ENCODE measurements around the gene CFAP100.
A peak's percentile ranks its signal among the peaks of the same experiment; 100 is the strongest.

CFAP100 gene

DNA sequence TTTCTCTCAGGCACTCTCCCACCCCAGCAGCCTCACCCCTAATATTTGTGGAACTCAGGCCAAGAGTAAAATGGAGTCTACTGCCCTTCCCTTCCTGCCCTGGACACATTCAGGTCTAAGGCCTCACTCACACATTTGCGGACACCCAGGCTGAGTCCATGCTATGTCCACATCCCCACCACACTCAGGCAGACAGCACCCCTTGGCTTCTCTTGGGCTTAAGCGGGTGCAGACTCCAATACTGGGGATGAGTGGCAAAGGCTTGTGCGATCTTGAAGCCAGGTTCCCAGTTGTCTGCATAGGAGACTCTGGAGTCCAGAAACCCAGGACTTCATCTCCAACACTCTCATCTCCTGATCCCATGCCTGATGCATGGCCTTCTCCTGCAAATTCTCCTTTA is 17.5 kb upstream of the CFAP100 start:
- DNase-seq: no peak

DNA sequence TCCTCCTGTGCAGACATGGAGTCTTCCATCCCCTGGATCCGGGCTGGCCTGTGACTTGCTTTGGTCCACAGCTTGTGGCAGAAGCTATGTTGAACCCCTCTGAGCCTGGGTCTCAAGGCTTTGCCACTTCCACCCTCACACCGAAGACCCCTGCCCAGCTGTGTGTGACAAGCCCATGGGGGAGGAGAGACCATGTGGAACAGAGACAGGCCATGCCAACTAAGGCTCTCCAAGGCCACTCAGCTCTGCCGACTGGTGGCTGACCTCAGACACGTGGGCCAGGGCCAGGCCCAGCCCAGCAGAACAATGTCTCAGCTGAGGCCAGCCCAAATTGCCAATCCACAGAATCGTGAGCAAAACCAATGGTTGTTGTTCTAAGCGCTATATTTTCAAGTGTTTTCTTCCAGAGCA is 16.4 kb upstream of the CFAP100 start:
- DNase-seq: no peak

DNA sequence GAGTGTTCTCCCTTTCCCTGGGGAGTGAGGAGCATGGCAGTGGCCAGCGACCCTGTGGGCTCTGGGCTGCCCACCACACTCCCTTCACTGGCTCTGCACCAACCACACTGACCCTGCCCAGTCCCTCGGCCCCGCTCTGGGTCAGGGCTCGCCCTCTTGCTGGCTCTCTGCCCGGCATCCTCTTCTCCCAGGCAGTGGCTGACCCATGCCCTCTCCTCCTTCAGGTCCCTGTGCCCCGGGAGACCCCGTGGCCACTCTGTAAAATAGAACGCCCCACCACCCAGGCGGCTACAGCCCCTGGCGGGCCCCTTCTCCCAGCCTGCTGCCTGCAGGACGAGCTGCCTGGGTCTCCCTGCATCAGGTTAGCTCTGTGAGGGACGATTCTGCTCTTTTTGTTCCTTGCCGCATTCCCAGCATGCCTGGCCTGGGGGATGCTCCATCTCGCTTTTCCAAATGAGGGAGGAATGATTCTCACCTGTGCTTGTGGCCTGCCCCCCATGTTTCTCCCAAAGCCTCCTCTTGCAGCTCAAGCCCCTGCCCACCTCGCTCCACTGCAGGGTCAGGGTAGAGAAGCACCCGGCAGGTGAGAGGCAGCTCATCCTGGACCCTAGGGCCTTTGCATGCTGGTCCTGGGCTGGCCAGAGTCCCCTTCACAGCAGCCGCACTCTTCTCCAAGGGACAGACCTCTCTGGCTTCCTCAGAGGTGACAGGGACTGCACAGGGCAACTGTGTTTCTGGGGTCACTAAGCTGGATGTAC is 14.5 kb upstream of the CFAP100 start:
- DNase-seq: no peak

DNA sequence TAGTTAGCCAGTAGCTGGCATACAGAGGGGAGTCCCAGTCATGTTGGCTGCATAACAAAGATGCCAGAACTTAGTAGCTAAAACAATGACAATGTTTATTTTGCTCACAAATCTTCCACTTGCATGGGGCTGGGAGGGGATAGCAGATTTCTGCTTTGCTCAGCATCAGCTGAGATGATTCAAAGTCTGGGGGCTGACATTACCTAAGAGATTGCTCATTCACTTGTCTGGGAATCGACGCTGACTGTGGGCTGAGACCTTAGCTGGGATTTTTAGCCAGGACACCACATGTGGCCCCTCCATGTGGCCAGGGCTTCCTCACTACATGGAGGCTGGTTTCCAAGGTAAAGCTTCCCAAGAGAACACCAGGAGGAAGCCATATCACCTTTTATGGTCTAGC is 12.7 kb upstream of the CFAP100 start:
- no peak for DNase-seq

DNA sequence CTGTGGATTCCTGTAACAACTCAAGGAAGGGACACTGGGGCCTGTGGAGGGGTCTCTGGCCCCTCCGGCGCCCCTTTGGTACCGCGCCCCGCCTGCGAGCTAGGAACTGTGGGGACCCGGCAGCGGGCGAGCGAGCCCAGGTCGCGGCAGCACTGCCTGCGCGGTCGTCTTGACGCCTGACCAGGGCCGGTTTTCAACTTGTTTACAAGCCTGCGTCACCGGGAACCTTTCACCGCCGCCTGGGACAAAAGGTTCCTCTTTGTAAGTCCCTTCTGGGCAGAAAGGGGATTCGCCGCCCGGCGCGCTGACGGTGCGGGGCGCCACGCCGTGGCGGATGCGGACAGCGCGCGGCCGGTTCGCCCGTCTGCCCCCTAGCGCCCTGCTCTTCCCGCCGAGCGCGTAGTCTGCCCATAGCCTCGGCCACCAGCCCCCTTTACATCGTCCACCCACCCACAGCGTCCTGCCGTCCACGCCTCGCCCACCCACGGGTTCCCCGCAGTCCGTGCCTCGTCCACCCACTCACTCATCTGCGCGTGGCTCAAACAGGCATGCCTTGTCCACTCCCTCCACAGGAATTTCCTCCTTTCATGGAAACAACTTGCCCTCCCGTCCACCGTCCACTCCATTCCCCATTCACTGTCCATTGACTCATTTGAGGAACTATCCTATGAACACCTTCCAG is 5.5 kb upstream of the CFAP100 start:
- peak; percentile 24 to 52 for DNase-seq

DNA sequence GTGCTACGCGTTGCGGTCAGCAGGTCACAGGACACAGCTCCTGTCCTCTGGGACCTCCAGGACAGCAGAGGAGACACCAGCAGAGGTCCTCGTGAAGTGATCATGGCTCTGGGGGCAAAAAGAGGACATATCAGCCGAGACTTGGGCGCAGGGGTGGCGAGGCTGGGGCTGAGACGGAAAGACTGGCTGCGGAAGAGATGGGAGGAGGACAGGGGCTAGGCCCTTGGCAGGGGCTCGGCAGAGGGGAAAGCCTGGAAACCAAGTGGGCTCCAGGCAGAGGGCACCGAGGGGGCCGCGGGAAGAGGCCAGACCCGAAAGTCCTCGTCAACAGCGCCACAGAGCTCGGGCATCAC is 4.9 kb upstream of the CFAP100 start:
- DNase-seq: no peak

DNA sequence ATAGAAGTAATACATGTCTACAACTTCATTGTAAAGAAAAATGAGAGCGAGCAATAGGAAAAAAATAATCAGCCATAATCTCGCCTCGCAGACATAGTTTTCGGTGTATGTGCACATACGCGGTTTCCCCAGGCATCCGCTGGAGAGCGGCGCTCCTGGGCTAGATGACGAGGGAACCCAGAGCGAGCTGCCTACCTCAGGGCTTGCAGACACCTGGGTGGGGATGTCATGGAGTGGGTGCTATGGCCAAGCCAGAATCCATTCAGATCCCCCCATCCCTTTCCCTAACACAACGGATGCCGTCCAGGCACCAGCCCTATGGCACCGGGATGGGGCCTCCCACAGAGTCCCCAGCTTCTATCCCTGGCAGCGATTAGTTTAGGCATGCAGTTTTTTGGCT is 4.5 kb upstream of the CFAP100 start:
- no peak for DNase-seq

DNA sequence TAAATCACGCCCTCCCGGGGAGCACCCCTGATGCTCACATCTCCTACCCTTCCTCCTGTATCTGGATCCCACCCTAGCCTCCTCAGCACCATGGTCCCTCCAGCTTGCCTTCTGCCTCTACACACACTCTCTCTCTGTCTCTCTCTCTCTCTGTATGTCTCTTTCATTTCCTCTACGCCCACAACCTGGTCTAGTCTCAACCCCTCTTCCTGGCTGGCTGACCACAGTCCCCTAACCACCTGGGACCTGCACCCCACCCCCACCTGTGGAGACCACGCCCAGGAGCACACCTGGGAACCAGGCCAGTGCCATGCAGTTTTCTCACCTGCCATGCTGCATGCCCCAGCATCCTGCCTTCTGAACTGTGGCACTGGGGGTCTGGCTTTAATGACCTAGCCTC is 4.0 kb upstream of the CFAP100 start:
- no peak for DNase-seq

DNA sequence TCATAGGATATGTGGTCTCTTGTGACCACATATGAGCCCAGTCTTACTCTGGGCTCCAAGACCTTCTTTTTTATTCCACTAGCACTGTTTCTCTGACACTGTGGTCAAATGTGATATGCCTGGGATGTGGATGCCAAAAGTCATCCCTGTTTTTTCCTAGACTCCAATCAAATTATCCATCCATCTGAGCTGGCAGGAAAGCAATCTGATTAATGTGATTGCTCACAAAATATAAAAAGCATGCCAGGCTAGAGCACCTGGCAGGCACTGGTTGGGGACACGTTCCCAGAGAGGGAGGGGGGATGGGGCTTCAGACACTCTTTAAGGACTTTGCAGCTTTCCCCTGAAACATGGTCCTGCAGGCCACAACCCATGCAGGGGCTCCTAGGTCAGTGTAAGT is 3.1 kb upstream of the CFAP100 start:
- DNase-seq: no peak

DNA sequence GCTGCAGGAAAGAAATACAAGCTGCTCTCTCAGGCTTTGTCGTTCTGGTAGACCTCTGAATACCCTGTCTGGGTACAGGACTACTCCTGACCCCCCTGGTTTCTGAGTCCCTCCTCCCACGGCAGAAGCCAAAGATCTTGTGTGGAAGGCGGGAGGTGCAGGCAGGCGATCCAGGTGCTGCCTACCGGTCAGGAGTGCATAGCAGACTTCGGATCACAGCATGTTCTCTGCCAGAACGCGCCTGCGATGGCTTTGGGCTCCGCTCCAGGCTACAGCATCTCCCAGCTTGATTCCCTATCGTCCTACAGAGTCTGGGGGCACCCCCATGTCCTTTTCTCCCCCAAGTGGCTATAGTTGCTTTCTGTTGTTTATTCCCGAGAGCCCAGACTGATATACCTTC is 2.5 kb upstream of the CFAP100 start:
- no peak for DNase-seq

DNA sequence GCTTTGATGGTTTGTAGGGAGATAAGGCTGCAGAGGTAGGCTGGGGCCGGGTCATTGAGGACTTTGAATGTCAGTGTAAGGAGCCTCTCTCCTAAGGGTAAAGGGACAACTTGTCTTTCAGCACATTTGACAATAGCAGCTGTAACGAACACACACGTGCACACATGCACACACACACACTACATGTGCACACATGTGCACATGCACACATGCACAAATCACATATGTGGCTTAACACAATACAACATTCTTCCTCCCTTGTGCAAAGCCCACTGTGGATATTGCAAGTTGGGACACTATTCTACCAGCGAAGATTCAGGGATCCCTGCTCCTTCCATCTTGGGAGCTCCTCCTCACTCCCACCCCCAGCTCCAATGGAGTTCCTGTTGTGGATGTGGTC is 1.1 kb upstream of the CFAP100 start:
- DNase-seq: no peak

DNA sequence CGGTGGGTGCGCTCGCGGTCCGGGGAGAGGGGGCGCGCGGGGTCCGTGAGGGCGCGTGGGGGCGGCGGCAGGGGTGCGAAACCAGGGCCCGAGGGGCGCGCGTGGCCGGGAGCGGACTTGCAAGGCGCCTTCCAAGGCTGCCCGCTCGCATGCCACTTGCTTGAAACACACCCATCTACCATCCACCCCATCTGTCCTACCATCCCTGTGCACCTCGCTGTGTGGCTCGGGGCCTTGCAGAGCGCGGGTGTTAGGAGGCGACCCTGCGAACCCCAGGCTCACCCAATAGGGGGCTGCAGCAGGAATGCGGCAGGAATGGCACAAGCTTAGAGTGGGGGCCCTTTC is 240 bp downstream of the CFAP100 start:
- no peak for DNase-seq

DNA sequence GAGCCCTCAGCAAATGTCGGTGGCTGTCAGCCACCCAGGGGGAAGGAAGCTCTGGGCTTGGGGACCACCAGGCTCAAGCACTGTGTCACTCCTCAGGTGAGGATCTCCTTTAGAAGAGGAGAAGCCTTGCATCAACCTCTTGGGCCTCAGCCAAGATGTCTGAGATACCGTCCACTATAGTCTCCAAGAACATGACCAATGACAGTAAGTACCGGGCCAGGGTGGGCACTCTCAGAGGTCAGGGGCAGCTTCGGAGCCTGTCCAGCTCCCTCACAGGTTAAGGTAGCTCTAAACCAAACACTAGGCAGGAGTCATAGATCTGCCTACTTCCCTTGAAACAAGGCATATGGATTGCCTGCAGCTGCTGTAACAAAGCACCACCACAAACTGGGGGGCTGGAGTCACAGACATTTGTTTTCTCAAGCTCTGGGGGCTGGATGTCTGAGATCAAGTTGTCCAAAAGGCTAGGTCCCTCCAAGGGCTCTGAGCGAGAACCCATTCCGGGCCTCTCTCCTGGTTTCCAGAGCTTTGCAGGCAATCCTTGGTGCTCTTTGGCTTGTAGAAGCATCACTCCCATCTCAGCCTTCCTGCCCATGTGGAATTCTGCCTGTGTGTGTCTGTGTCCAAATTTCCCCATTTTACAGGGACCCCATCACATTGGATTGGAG is 1.3 kb downstream of the CFAP100 start:
- DNase-seq: no peak

DNA sequence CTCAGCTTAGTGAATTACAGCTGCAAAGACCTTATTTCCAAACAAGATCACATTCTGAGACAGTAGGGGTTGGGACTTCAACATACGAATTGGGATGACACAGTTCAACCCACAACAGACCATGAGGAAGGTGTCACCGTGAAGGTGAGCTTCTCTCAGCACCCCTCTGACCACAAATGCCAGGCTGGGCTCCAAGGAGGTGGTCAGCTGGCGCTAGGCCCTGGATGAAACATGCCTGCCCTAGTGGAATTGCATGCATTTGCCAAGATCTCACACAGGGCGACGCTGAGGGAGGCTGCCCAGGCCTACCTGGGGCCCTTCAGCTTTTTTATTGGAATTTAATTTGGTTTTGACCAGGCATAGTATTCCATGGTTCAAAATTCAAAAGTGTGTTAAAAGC is 1.8 kb downstream of the CFAP100 start:
- DNase-seq: no peak

DNA sequence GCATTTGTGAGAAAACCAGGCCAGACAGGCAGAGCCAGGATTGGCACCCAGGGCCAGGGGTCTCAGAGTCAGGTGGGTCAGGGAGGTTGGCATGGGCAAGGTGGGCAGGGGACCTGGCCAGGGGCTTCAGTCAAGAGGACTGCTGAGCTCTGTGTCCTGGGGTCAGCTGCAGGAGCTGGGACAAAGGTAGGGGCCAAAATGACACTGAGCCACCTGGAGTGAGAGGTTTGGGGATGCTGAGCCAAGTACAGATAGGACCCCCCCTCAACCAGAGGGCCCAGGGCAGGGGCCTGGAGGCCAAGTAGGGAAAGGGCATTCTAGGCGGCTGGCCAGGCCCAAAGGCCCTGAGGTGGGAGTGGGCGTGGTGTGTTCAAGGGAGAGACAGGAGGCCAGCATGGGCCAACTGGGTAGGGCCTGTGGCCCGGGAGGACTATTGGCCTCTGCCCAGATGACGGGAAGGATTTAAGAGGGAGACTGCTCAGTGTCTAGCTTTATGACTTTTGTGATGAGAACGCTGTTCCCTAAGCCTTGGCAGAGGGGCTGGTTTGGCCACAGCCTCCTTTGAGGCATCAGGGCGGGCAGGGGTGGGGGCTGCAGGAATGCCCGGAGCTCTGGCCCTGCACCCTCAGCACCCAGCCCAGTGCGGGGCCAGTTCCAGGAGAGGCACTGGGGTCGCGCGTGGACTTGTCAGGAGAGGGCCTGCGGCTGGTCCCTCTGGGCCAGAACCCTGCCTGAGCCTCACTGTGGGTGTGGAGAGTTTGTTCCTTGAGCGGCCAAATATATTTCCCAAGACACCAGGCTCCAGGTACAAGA is 3.1 kb downstream of the CFAP100 start:
- DNase-seq: no peak

DNA sequence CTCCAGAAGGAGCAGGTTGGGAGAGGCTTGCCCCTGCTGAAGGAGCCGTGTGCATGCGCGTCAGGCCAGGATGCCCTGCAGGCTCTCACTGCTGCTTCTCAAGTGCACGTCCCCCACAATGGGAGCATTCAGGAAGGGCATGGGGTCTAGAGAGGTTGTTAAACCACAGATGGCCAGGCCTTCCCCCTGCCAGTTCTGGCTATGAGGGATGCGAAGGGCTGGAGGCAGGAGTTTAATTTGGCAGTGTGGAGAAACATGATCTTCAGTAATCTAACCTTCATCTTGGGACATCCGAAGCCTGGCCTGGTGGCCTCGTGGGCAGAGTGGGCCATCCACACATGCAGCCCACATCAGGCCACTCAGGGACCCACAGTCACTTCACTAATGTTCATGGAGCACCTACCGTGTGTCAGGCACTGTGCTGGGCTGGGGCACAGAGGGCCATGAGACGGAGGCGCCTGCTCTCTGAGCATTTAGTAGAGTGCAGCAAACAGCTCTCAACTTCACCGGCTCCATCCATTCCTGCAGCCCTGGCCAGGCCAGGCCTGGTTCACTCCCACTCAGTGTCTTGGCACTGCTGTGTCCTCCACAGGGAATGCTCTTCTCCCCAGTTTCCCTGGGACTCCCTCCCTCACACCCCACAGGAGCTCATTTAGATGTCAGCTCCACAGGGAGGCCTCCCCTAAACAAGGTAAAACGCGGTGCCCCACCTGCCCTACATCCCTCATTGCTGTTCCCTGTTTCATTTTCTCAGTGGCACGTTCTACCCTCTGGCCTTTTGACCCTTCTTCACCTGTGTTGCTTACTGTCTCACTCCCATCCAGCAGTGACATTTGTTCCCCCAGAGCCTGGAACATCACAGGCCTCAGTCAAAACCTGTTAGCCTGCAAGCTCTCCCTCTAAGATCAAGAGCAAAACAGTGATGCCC is 4.0 kb downstream of the CFAP100 start:
- DNase-seq: no peak

DNA sequence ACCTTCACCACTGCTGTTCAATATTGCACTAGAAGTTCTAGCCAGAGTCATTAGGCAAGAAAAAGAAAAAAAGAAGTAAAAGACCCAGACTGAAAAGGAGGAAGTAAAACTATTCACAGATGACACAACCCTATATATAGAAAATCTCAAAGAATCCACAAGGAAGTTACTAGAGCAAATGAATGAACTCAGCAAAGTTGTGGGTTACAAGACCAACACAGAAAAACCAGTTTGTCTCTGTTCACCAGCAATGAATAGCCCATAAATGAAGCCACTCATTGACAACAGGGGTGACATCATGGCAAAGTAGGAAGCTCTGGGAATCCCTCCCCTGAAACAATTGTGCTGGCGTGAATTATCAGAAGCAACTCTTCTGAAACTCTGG is 4.6 kb downstream of the CFAP100 start:
- peak in 1 of 2 donors; percentile 8 for DNase-seq

DNA sequence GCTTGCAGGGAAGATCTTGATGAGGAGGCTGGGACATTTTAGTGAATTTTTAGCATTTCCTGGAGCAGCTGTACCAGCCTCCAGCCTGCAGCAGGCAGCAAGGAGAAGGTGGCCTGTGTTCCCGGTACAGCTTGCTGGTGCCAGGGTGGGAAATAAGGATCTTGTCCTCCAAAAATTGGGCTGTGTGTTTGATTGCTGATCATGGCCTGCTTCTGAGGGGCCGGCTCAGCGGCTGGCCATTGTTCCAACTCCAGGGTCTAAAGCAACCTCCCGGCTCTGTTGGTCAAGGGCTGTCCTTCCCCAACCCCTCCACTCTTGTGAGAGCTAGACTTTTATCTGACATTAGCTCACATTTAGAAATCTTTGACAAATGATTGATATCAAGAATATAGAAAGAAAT is 5.0 kb downstream of the CFAP100 start:
- DNase-seq: no peak

DNA sequence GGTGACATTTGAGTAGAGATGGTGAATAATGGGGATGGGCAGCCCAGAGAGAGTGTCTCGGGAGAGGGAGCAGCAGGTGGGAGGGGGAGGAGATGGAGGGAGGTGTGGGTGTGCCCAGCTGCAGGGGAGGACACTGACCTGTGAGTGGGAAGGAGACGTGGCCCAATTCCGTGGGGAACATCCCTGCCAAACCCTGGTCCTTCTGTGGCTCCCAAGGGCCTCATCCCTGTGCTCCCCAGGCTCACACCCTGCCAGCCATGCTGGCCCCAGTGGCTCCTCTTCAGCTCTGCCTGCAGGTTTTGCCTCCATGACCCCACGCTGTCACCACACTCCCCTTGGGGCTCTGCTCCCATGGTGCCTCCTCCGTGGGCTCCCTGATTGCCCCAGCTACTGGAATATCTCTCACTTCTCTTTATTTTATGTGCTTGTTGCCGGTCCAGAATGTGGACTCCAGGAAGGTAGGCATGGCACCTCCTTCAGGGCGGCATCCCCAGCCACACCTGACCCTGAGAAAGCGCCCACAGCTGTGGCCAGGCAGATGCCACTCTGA is 7.0 kb downstream of the CFAP100 start:
- DNase-seq: no peak

DNA sequence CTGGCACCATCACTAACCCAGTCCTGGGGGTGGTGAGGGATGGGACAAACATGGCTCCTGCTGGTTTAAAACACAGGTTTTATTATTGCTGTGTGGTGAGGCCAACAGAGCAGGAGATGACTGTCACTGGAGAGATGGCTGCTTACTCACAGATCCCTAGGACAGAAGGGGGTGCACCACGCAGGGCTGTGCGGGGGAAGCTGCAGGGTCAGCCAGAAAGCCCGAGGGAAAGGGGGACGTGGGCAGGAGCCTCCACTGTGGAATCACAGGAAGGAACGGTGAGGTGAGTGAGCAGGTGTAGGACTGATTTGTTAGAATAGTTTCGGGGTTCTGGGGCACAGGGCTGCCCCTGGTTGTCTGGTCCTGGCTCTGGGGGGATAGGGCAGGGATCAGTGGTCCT is 7.5 kb downstream of the CFAP100 start:
- no peak for DNase-seq

DNA sequence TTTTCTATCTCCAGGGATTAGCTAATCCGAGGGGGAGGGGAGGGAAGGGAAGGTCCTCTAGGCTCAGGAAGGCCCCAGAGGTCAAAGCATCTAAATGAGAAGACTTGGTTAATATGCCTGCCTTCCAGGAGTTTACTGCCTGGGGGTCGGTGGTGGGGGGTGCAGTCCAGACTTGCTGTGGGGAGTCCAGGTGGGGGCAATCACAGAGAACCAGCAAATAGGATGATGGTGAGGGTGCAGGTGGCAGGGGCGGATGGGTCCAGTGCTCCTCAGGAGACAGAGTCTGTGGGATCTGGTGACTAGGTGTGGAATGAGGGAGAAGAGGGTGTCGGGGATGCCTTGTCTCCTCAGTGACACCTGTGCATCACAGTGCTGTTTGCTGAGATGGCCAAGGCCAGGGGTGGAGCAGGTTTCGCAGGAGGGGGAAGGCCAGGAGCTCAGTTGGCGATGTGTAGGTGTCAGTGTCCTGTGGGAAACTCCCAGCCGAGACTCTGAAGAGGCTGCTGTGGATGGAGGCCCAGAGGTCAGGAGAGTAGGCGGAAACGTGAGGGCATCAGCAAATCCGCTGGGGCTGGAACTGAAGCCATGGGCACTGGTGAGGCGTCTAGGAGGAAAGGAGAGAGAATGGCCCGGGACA is 8.1 kb downstream of the CFAP100 start:
- DNase-seq: no peak

Measured in bone marrow (tissue), 2 donors.